ENCODE data around the gene CYP51A1. TPM values are rescaled to one million over a fixed set of nuclear protein-coding genes. Genes with fewer than 3 reads are reported as not detected.
"Not testable (repeated sequence)": the region's sequence is repeated elsewhere in the genome, so short reads cannot be mapped to it uniquely, and the experiment has no call there.

CYP51A1 gene
- 103 and 106 TPM in 2 replicates for total RNA-seq

- Mint-ChIP-seq H3K4me3 (peak within 1 kb of the TSS; percentile 95), H3K9me3 (peaks cover 3% of the 10 kb centered on the region), H3K27me3 (no peaks in the 10 kb centered on the region)
Observed at GRCh38 chr7:92134271-92135051, at the start of gene CYP51A1. Gene CYP51A1 (minus strand): TSS chr7:92134477. CDS start chr7:92134364, 113 bp downstream.

GRCh38 chr7:92178928-92179924 lies 44.9 kb upstream of the CYP51A1 start, which contains the start of gene LRRD1:
Gene LRRD1 (minus strand): TSS chr7:92179142. CDS start chr7:92165202, 13,940 bp downstream.
- Mint-ChIP-seq H3K4me3 (peak within 1 kb of the TSS; percentile 76), H3K4me1 (peaks cover 1% of the 10 kb centered on the region), H3K27ac (no peak within 1 kb of the TSS), H3K9me3 (no peaks in the 10 kb centered on the region), H3K27me3 (peaks cover 32% of the 10 kb centered on the region), H3K36me3 (ENCODE audit: low read depth) (no peaks in the 10 kb centered on the region)
- intact Hi-C loops (cut with micrococcal nuclease) = loop anchor here (1.0 to 2.0 kb wide), 3 partner anchors 44 to 268 kb away; partner anchors contain the start of genes CYP51A1 and GATAD1
- peak; percentile 97 for DNase-seq

More at GRCh38 chr7:92134271-92135051, at the start of gene CYP51A1:
- intact Hi-C loops (cut with micrococcal nuclease) = loop anchor here (1.0 to 5.0 kb wide), 8 partner anchors 44 to 983 kb away; partner anchors contain the start of genes AKAP9, CDK6, GATAD1 and LRRD1
- peaks cover 40% of the 10 kb centered on the region for H3K4me1 Mint-ChIP-seq
- H3K27ac Mint-ChIP-seq = peak within 1 kb of the TSS; percentile 100
- peaks cover 18% of the 10 kb centered on the region for H3K36me3 Mint-ChIP-seq (ENCODE audit: low read depth)
- DNase-seq = peak; percentile 99

DNA sequence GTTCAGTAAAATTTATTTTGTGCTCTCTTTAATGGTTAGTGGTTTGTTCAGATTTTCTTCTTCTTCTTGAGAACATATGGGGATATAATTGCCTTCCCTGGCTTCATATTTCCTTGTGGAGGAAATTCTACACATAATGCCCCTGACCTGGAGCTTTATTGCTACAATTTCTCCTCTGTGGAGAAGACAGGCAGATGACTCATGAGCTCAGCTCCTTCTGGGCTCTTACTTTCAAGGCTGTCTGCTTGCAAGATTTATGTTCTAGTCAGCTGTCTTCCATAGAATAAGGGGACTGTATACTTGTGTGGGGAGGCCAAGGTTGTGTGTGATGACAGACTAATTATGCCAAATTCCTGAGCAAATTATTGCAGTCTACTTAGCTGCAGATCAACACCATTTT lies 43.1 kb upstream of the CYP51A1 start:
- DNase-seq = no peak
- H3K27ac Mint-ChIP-seq = no peak overlapping the region
- intact Hi-C loops (cut with micrococcal nuclease) = no loop called here
- H3K36me3 Mint-ChIP-seq (ENCODE audit: low read depth) = no peaks in the 10 kb centered on the region
- H3K4me1 Mint-ChIP-seq = peaks cover 1% of the 10 kb centered on the region
- no peak overlapping the region for H3K4me3 Mint-ChIP-seq
- no peaks in the 10 kb centered on the region for H3K9me3 Mint-ChIP-seq
- H3K27me3 Mint-ChIP-seq = peaks cover 35% of the 10 kb centered on the region

GRCh38 chr7:92169529-92169928 lies 35.3 kb upstream of the CYP51A1 start:
- H3K4me3 Mint-ChIP-seq; H3K36me3 Mint-ChIP-seq (ENCODE audit: low read depth); H3K27ac Mint-ChIP-seq; intact Hi-C loops (cut with micrococcal nuclease); DNase-seq; H3K4me1 Mint-ChIP-seq: not testable (repeated sequence)
- Mint-ChIP-seq H3K9me3 (peaks cover 23% of the 10 kb centered on the region), H3K27me3 (peaks cover 26% of the 10 kb centered on the region)

GRCh38 chr7:92161271-92161670 lies 27.0 kb upstream of the CYP51A1 start:
- peaks cover 31% of the 10 kb centered on the region for H3K27me3 Mint-ChIP-seq
- H3K4me3 Mint-ChIP-seq = no peak overlapping the region
- DNase-seq = no peak
- peaks cover 3% of the 10 kb centered on the region for H3K4me1 Mint-ChIP-seq
- no peaks in the 10 kb centered on the region for H3K9me3 Mint-ChIP-seq
- H3K36me3 Mint-ChIP-seq (ENCODE audit: low read depth) = no peaks in the 10 kb centered on the region
- H3K27ac Mint-ChIP-seq = no peak overlapping the region
- intact Hi-C loops (cut with micrococcal nuclease) = no loop called here

DNA sequence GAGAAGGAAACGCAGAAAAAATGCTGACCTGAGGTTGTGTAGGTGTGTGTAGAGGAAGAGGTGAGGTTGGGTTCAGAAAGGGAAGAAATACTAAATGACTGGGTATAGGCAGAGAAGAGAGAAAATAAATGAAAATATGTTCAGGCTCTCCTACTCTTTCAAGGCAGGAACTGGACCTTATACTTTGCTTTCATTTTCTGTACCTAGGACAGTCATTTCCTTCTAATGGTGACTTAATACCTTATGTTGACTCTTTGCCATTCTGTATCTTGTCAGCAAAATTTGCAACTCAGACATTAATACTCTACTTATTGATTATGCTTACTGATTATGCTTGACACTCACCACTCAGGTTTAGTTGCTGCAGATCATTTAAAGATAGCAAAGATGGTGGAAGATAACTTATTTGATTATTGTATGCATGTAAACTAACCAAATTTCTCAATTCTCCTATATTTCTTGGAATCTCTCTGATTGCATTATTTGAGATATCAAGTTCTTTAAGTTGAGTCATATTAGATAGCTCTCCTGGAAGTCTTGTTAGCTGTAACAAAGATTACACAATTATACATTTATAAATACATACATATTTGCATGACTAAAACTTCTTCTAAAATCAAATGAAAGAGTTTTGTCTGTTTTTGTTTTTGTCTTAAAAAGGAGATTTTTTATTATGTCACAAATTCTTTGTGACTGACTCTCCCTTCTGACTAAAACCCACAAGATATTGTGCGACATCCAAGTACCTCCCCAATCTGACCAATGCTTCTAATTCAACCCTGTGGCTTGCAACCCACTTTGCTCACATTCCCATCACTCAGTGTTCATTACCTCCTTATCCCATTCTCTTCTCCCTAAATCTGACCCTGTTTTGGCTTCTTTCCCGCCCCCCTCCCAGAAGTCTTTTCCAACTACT lies 24.6 kb upstream of the CYP51A1 start:
- Mint-ChIP-seq H3K27ac (no peak overlapping the region), H3K9me3 (no peaks in the 10 kb centered on the region), H3K4me3 (no peak overlapping the region), H3K36me3 (ENCODE audit: low read depth) (no peaks in the 10 kb centered on the region), H3K4me1 (peaks cover 3% of the 10 kb centered on the region), H3K27me3 (peaks cover 26% of the 10 kb centered on the region)
- no peak for DNase-seq
- intact Hi-C loops (cut with micrococcal nuclease) = no loop called here

GRCh38 chr7:92156990-92157389 lies 22.7 kb upstream of the CYP51A1 start:
- Mint-ChIP-seq H3K36me3 (ENCODE audit: low read depth) (no peaks in the 10 kb centered on the region), H3K9me3 (no peaks in the 10 kb centered on the region), H3K27me3 (peaks cover 19% of the 10 kb centered on the region), H3K4me3 (no peak overlapping the region), H3K27ac (no peak overlapping the region), H3K4me1 (peaks cover 3% of the 10 kb centered on the region)
- DNase-seq = no peak
- intact Hi-C loops (cut with micrococcal nuclease) = no loop called here

GRCh38 chr7:92155108-92155739 lies 20.9 kb upstream of the CYP51A1 start:
- H3K36me3 Mint-ChIP-seq (ENCODE audit: low read depth) = no peaks in the 10 kb centered on the region
- intact Hi-C loops (cut with micrococcal nuclease) = no loop called here
- H3K9me3 Mint-ChIP-seq = no peaks in the 10 kb centered on the region
- no peak overlapping the region for H3K4me3 Mint-ChIP-seq
- H3K4me1 Mint-ChIP-seq = peaks cover 3% of the 10 kb centered on the region
- H3K27ac Mint-ChIP-seq = no peak overlapping the region
- DNase-seq = no peak
- peaks cover 8% of the 10 kb centered on the region for H3K27me3 Mint-ChIP-seq

DNA sequence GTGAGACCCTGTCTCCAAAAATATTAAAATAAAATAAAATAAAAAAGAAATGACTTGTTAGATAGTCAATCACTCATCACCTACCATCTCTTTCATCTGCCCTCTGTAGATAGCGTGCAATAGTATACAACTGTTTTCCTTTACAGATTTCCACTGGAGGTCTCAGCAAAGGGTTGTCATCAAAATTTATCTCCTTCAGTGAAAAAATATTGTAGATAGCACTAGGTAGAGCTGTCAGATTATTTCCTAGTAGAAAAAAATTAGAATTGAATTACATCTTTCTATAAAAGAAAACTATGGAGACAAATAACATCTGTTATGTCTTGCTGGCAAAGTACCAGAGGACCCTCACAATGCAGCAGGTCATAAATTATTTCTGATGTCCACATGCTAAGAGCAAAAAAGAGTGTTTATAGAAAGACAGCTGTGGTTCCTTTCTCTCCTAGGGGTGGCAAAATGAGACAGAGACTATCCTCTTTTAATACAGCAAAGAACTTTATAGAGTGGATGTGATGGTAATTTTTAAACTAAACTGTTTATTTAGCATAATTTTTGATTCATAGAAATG lies 16.3 kb upstream of the CYP51A1 start:
- no peak for DNase-seq
- H3K4me1 Mint-ChIP-seq = no peaks in the 10 kb centered on the region
- no peaks in the 10 kb centered on the region for H3K9me3 Mint-ChIP-seq
- H3K36me3 Mint-ChIP-seq (ENCODE audit: low read depth) = no peaks in the 10 kb centered on the region
- no peak overlapping the region for H3K4me3 Mint-ChIP-seq
- no peak overlapping the region for H3K27ac Mint-ChIP-seq
- H3K27me3 Mint-ChIP-seq = peaks cover 2% of the 10 kb centered on the region
- intact Hi-C loops (cut with micrococcal nuclease) = no loop called here

- H3K36me3 Mint-ChIP-seq (ENCODE audit: low read depth) = no peaks in the 10 kb centered on the region
- H3K27ac Mint-ChIP-seq = no peak overlapping the region
- DNase-seq = no peak
- intact Hi-C loops (cut with micrococcal nuclease) = no loop called here
- peaks cover under 1% of the 10 kb centered on the region for H3K27me3 Mint-ChIP-seq
- H3K4me3 Mint-ChIP-seq = no peak overlapping the region
- no peaks in the 10 kb centered on the region for H3K4me1 Mint-ChIP-seq
- no peaks in the 10 kb centered on the region for H3K9me3 Mint-ChIP-seq
Observed at GRCh38 chr7:92149736-92150239, 15.5 kb upstream of the CYP51A1 start.

DNA sequence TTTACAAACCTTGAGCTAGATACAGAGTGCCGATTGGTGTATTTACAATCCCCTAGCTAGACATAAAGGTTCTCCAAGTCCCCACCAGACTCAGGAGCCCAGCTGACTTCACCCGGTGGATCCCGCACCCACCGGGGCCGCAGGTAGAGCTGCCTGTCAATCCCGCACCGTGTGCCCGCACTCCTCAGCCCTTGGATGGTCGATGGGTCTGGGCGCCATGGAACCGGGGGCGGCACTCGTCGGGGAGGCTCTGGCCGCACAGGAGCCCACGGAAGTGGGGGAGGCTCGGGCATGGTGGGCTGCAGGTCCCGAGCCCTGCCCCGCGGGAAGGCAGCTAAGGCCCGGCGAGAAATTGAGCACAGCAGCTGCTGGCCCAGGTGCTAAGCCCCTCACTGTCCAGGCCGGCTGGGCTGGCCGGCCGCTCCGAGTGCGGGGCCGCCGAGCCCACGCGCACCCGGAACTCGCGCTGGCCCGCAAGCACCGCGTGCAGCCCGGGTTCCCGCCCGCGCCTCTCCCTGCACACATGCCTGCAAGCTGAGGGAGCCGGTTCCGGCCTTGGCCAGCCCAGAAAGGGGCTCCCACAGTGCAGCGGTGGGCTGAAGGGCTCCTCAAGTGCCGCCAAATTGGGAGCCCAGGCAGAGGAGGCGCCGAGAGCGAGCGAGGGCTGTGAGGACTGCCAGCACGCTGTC lies 9.1 kb upstream of the CYP51A1 start:
- DNase-seq; H3K9me3 Mint-ChIP-seq; H3K4me3 Mint-ChIP-seq; H3K36me3 Mint-ChIP-seq (ENCODE audit: low read depth); intact Hi-C loops (cut with micrococcal nuclease); H3K27ac Mint-ChIP-seq; H3K4me1 Mint-ChIP-seq; H3K27me3 Mint-ChIP-seq: not testable (repeated sequence)

- H3K4me3 Mint-ChIP-seq; H3K36me3 Mint-ChIP-seq (ENCODE audit: low read depth); H3K27me3 Mint-ChIP-seq; H3K27ac Mint-ChIP-seq; intact Hi-C loops (cut with micrococcal nuclease); H3K9me3 Mint-ChIP-seq; H3K4me1 Mint-ChIP-seq; DNase-seq: not testable (repeated sequence)
Observed at GRCh38 chr7:92142791-92143190, 8.5 kb upstream of the CYP51A1 start.

All from activated CD4-positive, alpha-beta T cell treated with anti-CD3 and anti-CD28 coated beads, Interleukin-2, amount 10 ng/mL, durations not matched to agents 24 days and 14 days (primary cell).